Stimulated activated naive B cell treated with anti-CD40 and anti-IgM and Interleukin-4, amounts not matched to agents 10 μg/mL and 1 μg/mL and 100 μg/mL, for 72 hours (primary cell): ENCODE results near the gene PIGL.
A peak's percentile ranks its signal among the peaks of the same experiment; 100 is the strongest.
"Not testable (repeated sequence)": the region's sequence is repeated elsewhere in the genome, so short reads cannot be mapped to it uniquely, and the experiment has no call there.

Experiments
- ATAC-seq, 2 donors: fragments of 150-1000 bp; cut with Tn5 transposase; replicated peaks; 2 replicates each; pipeline ENCODE4 v1.10.0; 2021; ENCODE audit warnings: moderate library complexity in 1 of 2
- DNase-seq: peaks from one replicate; pipeline ENCODE4 v3.0.0; 2021
- H3K27ac Mint-ChIP-seq: one replicate; pipeline ENCODE4 v1.8.0; 2022; ENCODE audit warnings: mild to moderate bottlenecking, mixed read lengths
- H3K27me3 Mint-ChIP-seq, 2 donors: one replicate each; pipeline ENCODE4 v1.8.0; 2022; ENCODE audit warnings: mixed read lengths in 2 of 2
- H3K36me3 Mint-ChIP-seq, 2 donors: one replicate each; pipeline ENCODE4 v1.8.0; 2022; ENCODE audit warnings: mixed read lengths in 2 of 2, mild to moderate bottlenecking in 1 of 2
- H3K4me1 Mint-ChIP-seq, 2 donors: one replicate each; pipeline ENCODE4 v1.8.0; 2022; ENCODE audit warnings: mixed read lengths in 2 of 2, mild to moderate bottlenecking in 1 of 2
- H3K4me3 Mint-ChIP-seq, 2 donors: one replicate each; pipeline ENCODE4 v1.8.0; 2022; ENCODE audit warnings: mild to moderate bottlenecking in 2 of 2, mixed read lengths in 2 of 2, moderate library complexity in 1 of 2
- H3K9me3 Mint-ChIP-seq, 2 donors: one replicate each; pipeline ENCODE4 v1.8.0; 2022; ENCODE audit warnings: mixed read lengths in 2 of 2, mild to moderate bottlenecking in 1 of 2

The PIGL gene

GRCh38 chr17:16204763-16205162 is 12.2 kb upstream of the PIGL start:
- H3K4me3 Mint-ChIP-seq, H3K27me3 Mint-ChIP-seq, H3K9me3 Mint-ChIP-seq, H3K36me3 Mint-ChIP-seq, DNase-seq, ATAC-seq: not testable (repeated sequence)
- H3K4me1 Mint-ChIP-seq, result peaks cover 29 to 62% of the 10 kb centered on the region in 2 donors
- peak overlapping the region; percentile 85 for H3K27ac Mint-ChIP-seq

- Mint-ChIP-seq H3K4me3 (no peak overlapping the region), H3K9me3 (no peaks in the 10 kb centered on the region), H3K36me3 (peaks cover 3% of the 10 kb centered on the region in 2 donors), H3K4me1 (peaks cover 10 to 50% of the 10 kb centered on the region in 2 donors), H3K27me3 (no peaks in the 10 kb centered on the region), H3K27ac (no peak overlapping the region)
- DNase-seq (no peak), ATAC-seq (no peak)
Observed at GRCh38 chr17:16211590-16211989, 5.4 kb upstream of the PIGL start.

GRCh38 chr17:16212793-16213192 is 4.2 kb upstream of the PIGL start:
- H3K9me3 Mint-ChIP-seq, result no peaks in the 10 kb centered on the region
- DNase-seq (no peak), ATAC-seq (no peak)
- H3K36me3 Mint-ChIP-seq, result peaks cover 3 to 5% of the 10 kb centered on the region in 2 donors
- H3K27me3 Mint-ChIP-seq, result no peaks in the 10 kb centered on the region
- H3K4me1 Mint-ChIP-seq, result peaks cover 9 to 53% of the 10 kb centered on the region in 2 donors
- H3K4me3 Mint-ChIP-seq, result peak overlapping the region in 1 of 2 donors; percentile 52
- H3K27ac Mint-ChIP-seq, result no peak overlapping the region

GRCh38 chr17:16214190-16215001 is 2.6 kb upstream of the PIGL start:
- H3K36me3 Mint-ChIP-seq, result peaks cover 0 to 5% of the 10 kb centered on the region in 2 donors
- ATAC-seq (peak in 1 of 2 donors; percentile 26), DNase-seq (no peak)
- H3K27me3 Mint-ChIP-seq, result no peaks in the 10 kb centered on the region
- peaks cover 9 to 49% of the 10 kb centered on the region in 2 donors for H3K4me1 Mint-ChIP-seq
- no peaks in the 10 kb centered on the region for H3K9me3 Mint-ChIP-seq
- peak overlapping the region; percentile 96 to 98 for H3K4me3 Mint-ChIP-seq
- peak overlapping the region; percentile 97 for H3K27ac Mint-ChIP-seq

GRCh38 chr17:16215002-16215272 is 2.1 kb upstream of the PIGL start:
- DNase-seq (peak; percentile 51), ATAC-seq (peak; percentile 64 to 65)
- H3K27me3 Mint-ChIP-seq, result no peaks in the 10 kb centered on the region
- H3K4me1 Mint-ChIP-seq, result peaks cover 9 to 49% of the 10 kb centered on the region in 2 donors
- no peaks in the 10 kb centered on the region for H3K9me3 Mint-ChIP-seq
- H3K36me3 Mint-ChIP-seq, result peaks cover 0 to 5% of the 10 kb centered on the region in 2 donors
- H3K27ac Mint-ChIP-seq, result peak overlapping the region; percentile 97
- peak overlapping the region; percentile 96 to 98 for H3K4me3 Mint-ChIP-seq

- ATAC-seq (peak; percentile 84 to 85), DNase-seq (peak; percentile 83)
- peak within 1 kb of the TSS; percentile 97 for H3K27ac Mint-ChIP-seq
- H3K9me3 Mint-ChIP-seq, result no peaks in the 10 kb centered on the region
- peak within 1 kb of the TSS; percentile 96 to 98 for H3K4me3 Mint-ChIP-seq
- peaks cover 0 to 5% of the 10 kb centered on the region in 2 donors for H3K36me3 Mint-ChIP-seq
- peaks cover 9 to 49% of the 10 kb centered on the region in 2 donors for H3K4me1 Mint-ChIP-seq
- H3K27me3 Mint-ChIP-seq, result no peaks in the 10 kb centered on the region
Observed at GRCh38 chr17:16215273-16215964, 1.6 kb upstream of the PIGL start, which contains the start of gene NCOR1. Gene NCOR1, minus strand, starts transcription at chr17:16215534. Its CDS starts 20,965 bp downstream, at chr17:16194569.

GRCh38 chr17:16215965-16216316 is 1.1 kb upstream of the PIGL start:
- Mint-ChIP-seq H3K4me3 (peak overlapping the region; percentile 96 to 98), H3K36me3 (peaks cover 0 to 5% of the 10 kb centered on the region in 2 donors), H3K27me3 (no peaks in the 10 kb centered on the region), H3K4me1 (peaks cover 9 to 49% of the 10 kb centered on the region in 2 donors), H3K27ac (peak overlapping the region; percentile 97), H3K9me3 (no peaks in the 10 kb centered on the region)
- DNase-seq (peak; percentile 43), ATAC-seq (peak in 1 of 2 donors; percentile 8)

- not testable (repeated sequence) for H3K27me3 Mint-ChIP-seq, DNase-seq, H3K36me3 Mint-ChIP-seq, ATAC-seq, H3K9me3 Mint-ChIP-seq
- Mint-ChIP-seq H3K4me3 (peak overlapping the region; percentile 96 to 98), H3K4me1 (peaks cover 9 to 46% of the 10 kb centered on the region in 2 donors), H3K27ac (peak overlapping the region; percentile 97)
Observed at GRCh38 chr17:16216341-16217001, 539 bp upstream of the PIGL start.

- Mint-ChIP-seq H3K9me3 (no peaks in the 10 kb centered on the region), H3K27me3 (no peaks in the 10 kb centered on the region), H3K4me1 (peaks cover 0 to 4% of the 10 kb centered on the region in 2 donors), H3K4me3 (no peak overlapping the region), H3K36me3 (peaks cover 8% of the 10 kb centered on the region in 2 donors), H3K27ac (no peak overlapping the region)
- ATAC-seq, result no peak
- no peak for DNase-seq
Observed at GRCh38 chr17:16222406-16222805, 5.4 kb downstream of the PIGL start.

GRCh38 chr17:16229912-16230561 is 13.0 kb downstream of the PIGL start:
- Mint-ChIP-seq H3K36me3 (peaks cover 17 to 28% of the 10 kb centered on the region in 2 donors), H3K4me1 (peaks cover 11 to 20% of the 10 kb centered on the region in 2 donors)
- not testable (repeated sequence) for H3K27me3 Mint-ChIP-seq, DNase-seq, H3K27ac Mint-ChIP-seq, ATAC-seq, H3K9me3 Mint-ChIP-seq, H3K4me3 Mint-ChIP-seq

GRCh38 chr17:16232391-16232790 is 15.4 kb downstream of the PIGL start:
- no peak for DNase-seq
- Mint-ChIP-seq H3K4me1 (peaks cover 9 to 20% of the 10 kb centered on the region in 2 donors), H3K27me3 (no peaks in the 10 kb centered on the region), H3K4me3 (no peak overlapping the region), H3K36me3 (peaks cover 22 to 35% of the 10 kb centered on the region in 2 donors), H3K9me3 (no peaks in the 10 kb centered on the region), H3K27ac (no peak overlapping the region)
- no peak for ATAC-seq

GRCh38 chr17:16239931-16240330 is 22.9 kb downstream of the PIGL start:
- DNase-seq (no peak), ATAC-seq (no peak)
- Mint-ChIP-seq H3K4me3 (no peak overlapping the region), H3K4me1 (peaks cover 3 to 5% of the 10 kb centered on the region in 2 donors), H3K27ac (no peak overlapping the region), H3K27me3 (no peaks in the 10 kb centered on the region), H3K9me3 (peaks cover 0 to 1% of the 10 kb centered on the region in 2 donors), H3K36me3 (peaks cover 12 to 25% of the 10 kb centered on the region in 2 donors)

- DNase-seq, result no peak
- H3K36me3 Mint-ChIP-seq, result peaks cover 6 to 16% of the 10 kb centered on the region in 2 donors
- no peak overlapping the region for H3K4me3 Mint-ChIP-seq
- peaks cover 3 to 5% of the 10 kb centered on the region in 2 donors for H3K4me1 Mint-ChIP-seq
- H3K27me3 Mint-ChIP-seq, result no peaks in the 10 kb centered on the region
- H3K27ac Mint-ChIP-seq, result peak overlapping the region; percentile 47
- peaks cover 0 to 1% of the 10 kb centered on the region in 2 donors for H3K9me3 Mint-ChIP-seq
- no peak for ATAC-seq
Observed at GRCh38 chr17:16241906-16242399, 24.9 kb downstream of the PIGL start.

- Mint-ChIP-seq H3K36me3 (peaks cover 12 to 26% of the 10 kb centered on the region in 2 donors), H3K4me3 (no peak overlapping the region), H3K9me3 (peaks cover 0 to 1% of the 10 kb centered on the region in 2 donors), H3K27ac (no peak overlapping the region), H3K4me1 (peaks cover 3 to 5% of the 10 kb centered on the region in 2 donors), H3K27me3 (no peaks in the 10 kb centered on the region)
- ATAC-seq, result no peak
- DNase-seq, result no peak
Observed at GRCh38 chr17:16243385-16243784, 26.4 kb downstream of the PIGL start.
